Neural cell (in vitro differentiated cells): ENCODE measurements around the gene CSNK1G3. TPM values are rescaled to one million over a fixed set of nuclear protein-coding genes. Genes with fewer than 3 reads are reported as not detected.

Experiments used
- H2AFZ ChIP-seq: fragments of 200-600, 300-800 bp; sonication (generic), shearing (Covaris generic); 2 replicates; pipeline ENCODE4 v1.6.0; 2014; ENCODE audit warnings: low read depth, mild to moderate bottlenecking, antibody characterized with exemption, low read length, moderate library complexity
- H3F3A ChIP-seq: fragments of 200-600 bp; shearing (Covaris generic); 2 replicates; pipeline ENCODE4 v1.6.1; 2016; ENCODE audit warnings: mild to moderate bottlenecking, moderate library complexity, mixed read lengths, antibody characterized with exemption, low read length; ENCODE audit not compliant: insufficient read depth, poor library complexity, severe bottlenecking
- H3K27ac ChIP-seq: fragments of 200-600, 300-800 bp; sonication (generic), shearing (Covaris generic); 2 replicates; pipeline ENCODE4 v1.5.1; 2014; ENCODE audit warnings: mild to moderate bottlenecking, low read length, moderate library complexity
- H3K27me3 ChIP-seq: fragments of 300-800, 200-600 bp; sonication (generic), shearing (Covaris generic); 2 replicates; pipeline ENCODE4 v1.6.0; 2014; ENCODE audit warnings: mild to moderate bottlenecking, low read depth, low read length, moderate library complexity; ENCODE audit not compliant: insufficient read depth
- H3K36me3 ChIP-seq: fragments of 300-800, 200-600 bp; sonication (generic), shearing (Covaris generic); 2 replicates; pipeline ENCODE4 v1.5.1; 2014; ENCODE audit warnings: mild to moderate bottlenecking, antibody characterized with exemption, low read length, moderate library complexity; ENCODE audit not compliant: insufficient read depth
- H3K4me2 ChIP-seq: fragments of 300-800, 200-600 bp; sonication (generic), shearing (Covaris generic); 2 replicates; pipeline ENCODE4 v1.6.0; 2014; ENCODE audit warnings: mild to moderate bottlenecking, low read length
- H3K4me3 ChIP-seq: fragments of 300-800, 200-600 bp; sonication (generic), shearing (Covaris generic); 2 replicates; pipeline ENCODE4 v1.5.1; 2014; ENCODE audit warnings: mild to moderate bottlenecking, low read length, moderate library complexity
- H3K79me2 ChIP-seq: fragments of 200-600 bp; shearing (Covaris generic); replicated peaks from 2 replicates; pipeline ENCODE4 v1.6.0; 2014; ENCODE audit warnings: mild to moderate bottlenecking, low read length, moderate library complexity; ENCODE audit not compliant: insufficient read depth
- H3K9ac ChIP-seq: fragments of 300-800, 200-600 bp; sonication (generic), shearing (Covaris generic); 2 replicates; pipeline ENCODE4 v1.6.1; 2016; ENCODE audit warnings: mild to moderate bottlenecking, low read length, mixed read lengths
- H3K9me2 ChIP-seq: fragments of 200-600 bp; shearing (Covaris generic); 2 replicates; pipeline ENCODE4 v1.6.1; 2016; ENCODE audit warnings: mild to moderate bottlenecking, low read length, mixed read lengths; ENCODE audit not compliant: insufficient read depth
- H3K9me3 ChIP-seq: fragments of 200-600, 300-800 bp; sonication (generic), shearing (Covaris generic); 2 replicates; pipeline ENCODE4 v1.6.1; 2016; ENCODE audit warnings: mild to moderate bottlenecking, mixed run types, low read length, moderate library complexity, mixed read lengths
- H4K20me1 ChIP-seq: fragments of 200-600 bp; shearing (Covaris generic); 2 replicates; pipeline ENCODE4 v1.6.1; 2016; ENCODE audit warnings: mild to moderate bottlenecking, mixed run types; ENCODE audit not compliant: insufficient read depth
- CTCF ChIP-seq: fragments of 450-650 bp; IDR thresholded peaks from 2 replicates; pipeline ENCODE4 v1.5.1; 2014; ENCODE audit warnings: antibody characterized with exemption, mild to moderate bottlenecking, moderate library complexity; ENCODE audit not compliant: poor library complexity, severe bottlenecking
- EP300 ChIP-seq: fragments of 450-650 bp; conservative IDR thresholded peaks from 2 replicates; pipeline ENCODE4 v1.6.1; 2014; ENCODE audit warnings: antibody characterized with exemption, mild to moderate bottlenecking, moderate library complexity; ENCODE audit not compliant: poor library complexity, severe bottlenecking
- EZH2 ChIP-seq: fragments of 200-600, 300-800 bp; shearing (Covaris generic), sonication (generic); IDR thresholded peaks from 2 replicates; pipeline ENCODE4 v1.6.1; 2014; ENCODE audit warnings: antibody characterized with exemption, low read length, borderline replicate concordance, mild to moderate bottlenecking; ENCODE audit not compliant: insufficient read depth, poor library complexity, severe bottlenecking
- MXI1 ChIP-seq: fragments of 450-650 bp; conservative IDR thresholded peaks from 2 replicates; pipeline ENCODE4 v1.6.1; 2014; ENCODE audit warnings: antibody characterized with exemption, mild to moderate bottlenecking; ENCODE audit not compliant: poor library complexity, severe bottlenecking
- POLR2AphosphoS5 ChIP-seq: IDR thresholded peaks from 2 replicates; pipeline ENCODE4 v1.6.1; 2012
- RAD21 ChIP-seq: fragments of 450-650 bp; conservative IDR thresholded peaks from 2 replicates; pipeline ENCODE4 v1.6.1; 2014; ENCODE audit warnings: antibody characterized with exemption, mild to moderate bottlenecking, moderate library complexity
- REST ChIP-seq: IDR thresholded peaks from 2 replicates; pipeline ENCODE4 v1.6.1; 2012; ENCODE audit warnings: borderline replicate concordance
- SMC3 ChIP-seq: fragments of 450-650 bp; conservative IDR thresholded peaks from 2 replicates; pipeline ENCODE4 v1.6.1; 2014; ENCODE audit warnings: antibody characterized with exemption, mild to moderate bottlenecking, moderate library complexity; ENCODE audit not compliant: poor library complexity
- TAF1 ChIP-seq: IDR thresholded peaks from 2 replicates; pipeline ENCODE4 v1.6.1; 2012; ENCODE audit warnings: low read depth
- polyA plus RNA-seq: library from polyadenylated mRNA; depleted of rRNA; stranded (reverse); fragments of >200 nt; gene quantifications from 2 replicates; pipeline ENCODE4 v1.2.3, GENCODE V29; 2014

The CSNK1G3 gene
- polyA plus RNA-seq, 1 donor from 2014 or later = 29.1 TPM

GRCh38 chr5:123605822-123606221 lies 93.8 kb downstream of the CSNK1G3 start:
- Histone ChIP-seq H3K36me3 (no peaks in the 10 kb centered on the region), H3F3A (no peaks in the 10 kb centered on the region)

GRCh38 chr5:123610209-123610608 lies 98.2 kb downstream of the CSNK1G3 start:
- H3K27ac ChIP-seq = no peak overlapping the region
- H3K4me2 ChIP-seq = no peak overlapping the region
- TF ChIP-seq RAD21 = no peak
- H3K9me2 ChIP-seq = no peaks in the 10 kb centered on the region
- H2AFZ ChIP-seq = no peak overlapping the region
- no peaks in the 10 kb centered on the region for H3K9me3 ChIP-seq
- no peak overlapping the region for H3K9ac ChIP-seq
- H3F3A ChIP-seq = no peaks in the 10 kb centered on the region
- H4K20me1 ChIP-seq = no peaks in the 10 kb centered on the region
- H3K27me3 ChIP-seq = no peaks in the 10 kb centered on the region
- no peaks in the 10 kb centered on the region for H3K79me2 ChIP-seq
- H3K4me3 ChIP-seq = no peak overlapping the region
- H3K36me3 ChIP-seq = peaks cover 3% of the 10 kb centered on the region

More at GRCh38 chr5:123605822-123606221, 93.8 kb downstream of the CSNK1G3 start:
- Histone ChIP-seq H4K20me1 (no peaks in the 10 kb centered on the region), H3K79me2 (no peaks in the 10 kb centered on the region), H3K9ac (no peak overlapping the region), H3K27ac (no peak overlapping the region), H3K27me3 (no peaks in the 10 kb centered on the region), H2AFZ (no peak overlapping the region), H3K4me2 (no peak overlapping the region), H3K4me3 (no peak overlapping the region), H3K9me3 (no peaks in the 10 kb centered on the region), H3K9me2 (no peaks in the 10 kb centered on the region)
- TF ChIP-seq POLR2AphosphoS5 (no peak), RAD21 (no peak), EP300 (no peak), CTCF (no peak), MXI1 (no peak), TAF1 (no peak), REST (no peak), SMC3 (no peak), EZH2 (no peak)
